ENCODE results near the gene MARK4.
"Not testable (repeated sequence)": the region's sequence is repeated elsewhere in the genome, so short reads cannot be mapped to it uniquely, and the experiment has no call there.

The MARK4 gene

DNA sequence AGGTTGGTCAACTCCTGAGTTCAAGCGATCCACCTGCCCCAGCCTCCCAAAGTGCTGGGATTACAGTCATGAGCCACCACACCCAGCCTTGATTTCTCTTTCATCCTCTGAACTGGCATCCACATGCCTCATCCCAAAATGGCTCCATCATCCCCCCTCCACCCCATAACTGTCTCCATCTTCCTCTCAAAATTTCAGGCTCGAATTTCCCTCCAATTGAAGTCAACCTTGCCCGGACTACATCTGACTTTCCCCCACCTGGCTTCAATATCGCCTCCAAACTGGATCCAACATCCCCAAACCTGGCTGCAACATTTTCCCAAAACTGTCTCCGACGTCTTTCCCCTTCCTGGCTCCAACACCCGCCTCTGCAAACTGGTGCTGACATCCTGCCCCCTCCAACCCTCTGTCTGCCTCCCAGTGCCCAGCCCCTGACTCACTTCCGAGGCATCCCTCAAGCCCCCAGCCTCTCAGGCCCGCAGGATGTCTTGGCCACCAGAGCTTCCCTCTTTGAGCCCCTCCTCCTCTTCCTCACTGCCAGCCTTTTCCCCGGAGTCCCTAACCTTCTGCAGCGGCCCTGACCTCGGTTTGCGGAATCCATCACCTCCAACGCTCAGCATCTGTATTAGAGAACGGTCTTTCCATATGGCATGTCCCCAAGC, 6.8 kb upstream of the MARK4 start:
- DNase-seq: no peak

- DNase-seq: no peak
Measured at GRCh38 chr19:45245334-45245787, 5.7 kb upstream of the MARK4 start, which contains the start of gene EXOC3L2. TSS of gene EXOC3L2 (minus strand) at chr19:45245407. CDS start at chr19:45239045, 6,362 bp downstream.

GRCh38 chr19:45245826-45246225, 5.2 kb upstream of the MARK4 start:
- DNase-seq: no peak

DNA sequence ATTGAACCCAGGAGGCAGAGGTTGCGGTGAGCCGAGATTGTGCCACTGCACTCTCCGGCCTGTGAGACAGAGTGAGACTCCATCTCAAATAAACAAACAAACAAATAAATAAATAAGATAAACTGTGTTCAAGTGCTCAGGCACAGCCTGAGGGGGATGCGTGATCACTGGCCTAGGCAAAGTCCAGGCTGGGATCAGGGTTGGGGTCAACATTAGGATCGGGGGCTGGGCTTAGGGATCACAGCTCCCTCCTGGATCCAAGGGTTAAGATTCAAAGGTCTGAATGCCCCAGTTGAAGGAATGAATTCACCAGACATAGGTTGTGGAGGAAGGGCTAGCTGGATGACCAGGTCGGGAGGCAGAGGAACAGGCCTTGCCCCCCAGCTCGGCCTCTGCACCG, 3.9 kb upstream of the MARK4 start:
- DNase-seq: no peak

DNA sequence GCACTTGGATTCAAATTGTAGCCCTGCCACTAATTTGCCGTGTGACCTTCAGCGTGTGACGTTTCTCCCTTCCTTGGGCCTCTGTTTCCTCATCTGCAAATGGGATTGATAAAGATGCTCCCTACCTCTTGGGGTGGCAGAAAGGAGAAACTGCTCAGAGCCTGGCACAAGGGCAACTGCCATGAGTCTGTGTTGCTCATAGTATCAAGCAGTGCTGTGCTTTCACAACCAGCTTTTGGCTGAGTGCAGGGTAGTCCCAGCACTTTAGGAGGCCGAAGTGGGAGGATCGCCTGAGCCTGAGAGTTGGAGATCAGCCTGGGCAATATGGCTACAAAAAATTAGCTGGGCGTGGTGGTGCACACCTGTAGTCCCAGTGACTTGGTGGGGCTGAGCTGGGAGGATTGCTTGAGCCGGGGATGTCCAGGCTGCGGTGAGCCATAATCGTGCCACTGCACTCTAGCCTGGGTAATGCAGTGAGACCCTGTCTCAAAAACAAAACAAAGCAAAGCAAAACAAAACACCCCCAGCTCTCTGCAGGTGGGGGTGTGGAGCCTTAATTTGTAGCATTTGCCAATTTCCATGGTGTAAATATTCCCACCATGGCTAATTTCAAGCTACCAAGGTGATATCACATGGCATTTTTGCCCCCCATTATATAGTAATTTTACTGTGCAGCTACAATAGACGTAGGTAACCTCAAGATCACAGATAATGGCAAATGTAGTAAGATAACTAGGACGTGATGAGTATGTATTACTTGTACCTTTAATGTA, 1.6 kb upstream of the MARK4 start:
- DNase-seq: no peak

- DNase-seq: no peak
Measured at GRCh38 chr19:45250216-45250831, 747 bp upstream of the MARK4 start.

GRCh38 chr19:45251452-45252354, 632 bp downstream of the MARK4 start:
- DNase-seq: no peak

DNA sequence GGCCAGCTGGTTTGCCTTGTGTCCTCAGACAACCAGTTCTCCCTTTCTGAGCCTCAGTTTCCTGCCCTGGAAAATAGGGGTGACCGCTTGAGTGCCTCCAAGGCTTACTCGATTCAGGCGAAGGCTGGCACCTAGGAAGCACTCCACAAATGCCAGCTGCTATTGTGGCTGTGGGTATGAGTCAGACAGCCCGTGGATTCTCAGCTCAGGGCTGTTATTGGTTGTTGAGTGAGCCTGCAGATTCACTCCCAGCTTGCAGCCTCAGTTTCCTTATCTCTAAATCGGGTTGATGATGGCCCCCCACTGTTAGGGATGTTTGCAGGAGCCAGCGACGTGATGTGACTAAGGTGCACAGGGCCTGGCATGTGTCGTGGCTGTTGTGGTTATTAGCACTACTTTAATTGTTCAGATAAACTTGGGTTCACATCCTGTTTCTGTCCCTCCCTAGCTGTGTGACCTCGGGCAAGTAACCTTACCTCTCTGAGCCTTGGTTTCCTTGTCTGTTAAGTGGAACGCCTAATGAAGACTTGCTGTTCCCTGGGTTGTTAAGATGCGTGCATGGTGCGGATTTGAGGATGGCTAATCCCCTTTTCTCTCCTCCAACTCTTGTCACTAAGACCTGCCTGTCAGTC, 2.4 kb downstream of the MARK4 start:
- no peak for DNase-seq

- DNase-seq: peak; percentile 7
Measured at GRCh38 chr19:45254044-45254531, 3.0 kb downstream of the MARK4 start.

DNA sequence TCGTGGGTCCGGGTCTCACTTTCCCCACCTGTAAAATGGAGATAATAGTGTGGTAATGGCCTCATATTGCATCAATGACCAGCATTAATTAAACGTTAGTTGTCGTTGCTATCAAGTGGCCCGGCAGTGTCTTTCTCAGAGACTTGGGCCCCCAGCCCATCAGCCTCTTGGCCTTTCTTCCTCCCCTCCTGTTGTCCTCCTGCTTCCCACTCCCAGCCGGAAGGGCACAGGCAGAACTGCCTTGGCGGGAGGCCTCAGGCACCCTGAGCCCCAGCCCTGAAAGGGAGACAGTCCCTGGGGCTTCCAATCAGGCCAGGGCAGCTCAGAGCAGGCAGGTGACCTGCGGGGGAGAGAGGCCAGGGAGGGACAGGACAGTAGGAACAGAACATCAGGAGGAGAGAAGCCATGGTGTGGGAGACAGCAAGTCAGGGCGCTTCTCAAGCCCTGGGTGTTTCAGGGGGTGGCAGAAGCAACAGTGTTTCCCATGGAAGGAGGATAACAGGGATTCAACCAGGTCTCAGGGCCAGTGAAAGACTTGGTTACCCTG, 4.6 kb downstream of the MARK4 start:
- DNase-seq: no peak

- no peak for DNase-seq
Measured at GRCh38 chr19:45256836-45257235, 5.8 kb downstream of the MARK4 start.

GRCh38 chr19:45258862-45259261, 7.8 kb downstream of the MARK4 start:
- no peak for DNase-seq

DNA sequence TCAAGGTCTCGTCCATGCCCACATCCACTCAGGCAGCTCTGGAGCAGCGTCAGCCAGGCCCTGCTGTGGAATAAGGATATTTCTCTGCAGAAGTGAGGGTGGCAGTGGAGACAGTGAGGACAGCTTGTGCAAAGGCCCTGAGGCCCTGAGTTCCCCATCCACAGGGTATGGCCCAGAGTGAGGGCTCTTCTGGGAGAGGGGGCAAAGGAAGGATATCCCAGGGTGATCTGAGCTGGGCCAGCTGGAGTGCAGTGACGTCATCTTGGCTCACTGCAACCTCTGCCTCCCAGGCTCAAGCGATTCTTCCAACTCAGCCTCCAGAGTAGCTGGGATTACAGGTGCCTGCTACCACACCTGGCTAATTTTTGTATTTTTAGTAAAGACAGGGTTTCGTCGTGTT, 11.5 kb downstream of the MARK4 start:
- no peak for DNase-seq

- no peak for DNase-seq
Measured at GRCh38 chr19:45263013-45263412, 11.9 kb downstream of the MARK4 start.

- DNase-seq: no peak
Measured at GRCh38 chr19:45264781-45265317, 13.8 kb downstream of the MARK4 start.

GRCh38 chr19:45265375-45265774, 14.3 kb downstream of the MARK4 start:
- no peak for DNase-seq

DNA sequence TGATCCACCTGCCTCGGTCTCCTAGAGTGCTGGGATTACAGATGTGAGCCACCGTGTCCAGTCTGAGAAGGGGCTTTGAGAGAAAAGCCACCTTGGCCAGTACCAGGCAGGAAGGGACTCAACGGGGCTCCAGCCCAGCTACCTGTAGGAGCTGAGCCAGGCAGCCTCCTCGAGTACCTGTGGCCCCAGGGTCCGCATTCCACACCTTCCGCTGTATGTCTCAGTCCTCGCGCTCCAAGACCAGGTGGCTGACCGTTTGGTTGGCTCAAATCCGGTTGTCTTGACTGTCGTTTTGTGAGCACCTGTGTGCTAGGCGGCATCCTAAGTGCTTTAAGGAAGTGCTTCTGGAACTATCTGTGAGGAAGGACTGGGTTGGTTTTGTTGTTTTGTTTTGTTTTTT, 16.2 kb downstream of the MARK4 start:
- no peak for DNase-seq

- DNase-seq: not testable (repeated sequence)
Measured at GRCh38 chr19:45269939-45270338, 18.9 kb downstream of the MARK4 start.

DNA sequence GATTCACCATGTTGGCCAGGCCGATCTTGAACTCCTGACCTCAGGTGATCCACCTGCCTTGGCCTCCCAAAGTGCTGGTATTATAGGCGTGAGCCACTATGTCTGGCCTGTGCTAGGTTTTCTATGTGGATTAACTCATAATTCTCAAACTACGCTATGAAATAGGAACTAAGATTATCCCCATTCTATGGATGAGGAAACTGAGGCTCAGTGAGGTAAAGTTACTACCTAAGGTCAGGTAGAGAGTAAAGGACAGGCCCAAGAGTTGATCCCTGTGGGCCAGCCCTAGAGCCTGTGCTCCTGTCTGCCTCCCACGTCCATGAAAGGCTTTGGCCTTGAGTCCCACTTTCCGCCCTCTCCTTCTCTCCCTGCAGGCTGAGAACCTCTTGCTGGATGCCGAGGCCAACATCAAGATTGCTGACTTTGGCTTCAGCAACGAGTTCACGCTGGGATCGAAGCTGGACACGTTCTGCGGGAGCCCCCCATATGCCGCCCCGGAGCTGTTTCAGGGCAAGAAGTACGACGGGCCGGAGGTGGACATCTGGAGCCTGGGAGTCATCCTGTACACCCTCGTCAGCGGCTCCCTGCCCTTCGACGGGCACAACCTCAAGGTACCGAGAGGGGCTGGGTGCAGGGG, 20.1 kb downstream of the MARK4 start:
- DNase-seq: no peak

DNA sequence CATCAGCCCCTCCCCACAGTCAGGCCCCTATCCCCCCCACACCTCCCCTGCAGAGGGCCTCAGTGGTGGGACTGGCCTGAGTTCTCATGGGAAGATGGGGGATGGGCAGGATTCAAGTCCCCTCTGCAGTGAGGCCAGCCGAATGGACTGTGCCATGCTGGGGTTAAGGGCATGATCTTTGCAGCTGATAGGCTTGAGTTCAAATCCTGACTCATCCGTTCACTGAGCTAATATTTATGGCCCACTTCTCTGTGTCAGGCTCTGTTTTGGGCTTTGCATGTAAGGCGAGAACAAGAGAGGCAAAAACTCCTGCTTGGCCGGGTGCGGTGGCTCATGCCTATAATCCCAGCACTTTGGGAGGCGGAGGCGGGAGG, 20.7 kb downstream of the MARK4 start:
- DNase-seq: no peak

- DNase-seq: no peak
Measured at GRCh38 chr19:45273521-45273855, 22.4 kb downstream of the MARK4 start.

Measured in activated gamma-delta T cell treated with Interleukin-2 at 50 U/mL for 16 hours (primary cell).